Measurements from ENCODE around the gene SPOCK1. TPM values are rescaled to one million over a fixed set of nuclear protein-coding genes. Genes with fewer than 3 reads are reported as not detected.
"Not testable (repeated sequence)": the region's sequence is repeated elsewhere in the genome, so short reads cannot be mapped to it uniquely, and the experiment has no call there.

SPOCK1 gene
- polyA plus RNA-seq, 1 experiment = 304 TPM

GRCh38 chr5:137234973-137235943, 263.9 kb downstream of the SPOCK1 start:
- Histone ChIP-seq H3K36me3 (ENCODE audit: control insufficient read depth, insufficient read depth, low read length) (no peaks in the 10 kb centered on the region; the same call in 1 of the 2 replicates), H3K4me3 (ENCODE audit: low read depth, low read length) (no peak overlapping the region), H3K27me3 (ENCODE audit: control insufficient read depth, insufficient read depth, low read length) (no peaks in the 10 kb centered on the region)
- no peak for TF ChIP-seq CTCF (IDR thresholded peaks at IDR 0.05; ENCODE audit: insufficient read depth, low read depth, low read length)
- POLR2A ChIA-PET = no interaction called here
- CTCF ChIA-PET = interaction anchor here (2.0 kb wide), 1 partner anchor 9 kb away, joined by 6 read pairs; no protein-coding TSS in a partner anchor
- no peak for DNase-seq (ENCODE audit: low read depth)

GRCh38 chr5:137233726-137234125, 265.4 kb downstream of the SPOCK1 start:
- no peak overlapping the region for H3K4me3 ChIP-seq (ENCODE audit: low read depth, low read length)
- CTCF ChIA-PET = no interaction called here
- DNase-seq (ENCODE audit: low read depth) = no peak

GRCh38 chr5:137233304-137233703, 265.8 kb downstream of the SPOCK1 start:
- H3K4me3 ChIP-seq (ENCODE audit: low read depth, low read length); H3K36me3 ChIP-seq (ENCODE audit: control insufficient read depth, insufficient read depth, low read length); CTCF ChIA-PET; H3K27me3 ChIP-seq (ENCODE audit: control insufficient read depth, insufficient read depth, low read length); POLR2A ChIA-PET; DNase-seq (ENCODE audit: low read depth): not testable (repeated sequence)

More at GRCh38 chr5:137233726-137234125, 265.4 kb downstream of the SPOCK1 start:
- H3K27me3 ChIP-seq (ENCODE audit: control insufficient read depth, insufficient read depth, low read length) = no peaks in the 10 kb centered on the region
- TF ChIP-seq CTCF (IDR thresholded peaks at IDR 0.05; ENCODE audit: insufficient read depth, low read depth, low read length) = no peak
- POLR2A ChIA-PET = no interaction called here
- no peaks in the 10 kb centered on the region; the same call in 1 of the 2 replicates for H3K36me3 ChIP-seq (ENCODE audit: control insufficient read depth, insufficient read depth, low read length)

GRCh38 chr5:137231540-137231939, 267.6 kb downstream of the SPOCK1 start:
- POLR2A ChIA-PET = no interaction called here
- Histone ChIP-seq H3K27me3 (ENCODE audit: control insufficient read depth, insufficient read depth, low read length) (no peaks in the 10 kb centered on the region), H3K36me3 (ENCODE audit: control insufficient read depth, insufficient read depth, low read length) (no peaks in the 10 kb centered on the region; the same call in 1 of the 2 replicates), H3K4me3 (ENCODE audit: low read depth, low read length) (no peak overlapping the region)
- no peak for TF ChIP-seq CTCF (IDR thresholded peaks at IDR 0.05; ENCODE audit: insufficient read depth, low read depth, low read length)
- CTCF ChIA-PET = no interaction called here
- no peak for DNase-seq (ENCODE audit: low read depth)

GRCh38 chr5:137228816-137229215, 270.3 kb downstream of the SPOCK1 start:
- CTCF ChIA-PET = interaction anchor here (1.0 kb wide), 1 partner anchor 16 kb away, joined by 3 read pairs; no protein-coding TSS in a partner anchor
- no peak for TF ChIP-seq CTCF (IDR thresholded peaks at IDR 0.05; ENCODE audit: insufficient read depth, low read depth, low read length)

More at GRCh38 chr5:137228816-137229215, 270.3 kb downstream of the SPOCK1 start:
- H3K4me3 ChIP-seq (ENCODE audit: low read depth, low read length) = no peak overlapping the region
- POLR2A ChIA-PET = no interaction called here
- DNase-seq (ENCODE audit: low read depth) = no peak
- H3K27me3 ChIP-seq (ENCODE audit: control insufficient read depth, insufficient read depth, low read length) = no peaks in the 10 kb centered on the region
- H3K36me3 ChIP-seq (ENCODE audit: control insufficient read depth, insufficient read depth, low read length) = no peaks in the 10 kb centered on the region
